ENCODE data around the gene MAT2A.
"Not testable (repeated sequence)": the region's sequence is repeated elsewhere in the genome, so short reads cannot be mapped to it uniquely, and the experiment has no call there.

Gene MAT2A

GRCh38 chr2:85578243-85579180 is 39.5 kb downstream of the MAT2A start:
- no peak for DNase-seq (ENCODE audit: low read depth in 4 of 4, low spot score in 1 of 4)

GRCh38 chr2:85579266-85579935 is 40.4 kb downstream of the MAT2A start:
- DNase-seq (ENCODE audit: low read depth in 4 of 4, low spot score in 1 of 4): no peak

- no peak for DNase-seq (ENCODE audit: low read depth in 4 of 4, low spot score in 1 of 4)
Observed at GRCh38 chr2:85580206-85580605, 41.2 kb downstream of the MAT2A start.

- DNase-seq (ENCODE audit: low read depth in 4 of 4, low spot score in 1 of 4): no peak
Observed at GRCh38 chr2:85582492-85582891, 43.5 kb downstream of the MAT2A start.

GRCh38 chr2:85583667-85584353 is 44.8 kb downstream of the MAT2A start:
- no peak for DNase-seq (ENCODE audit: low read depth in 4 of 4, low spot score in 1 of 4)

GRCh38 chr2:85584354-85584856 is 45.4 kb downstream of the MAT2A start, which contains the start of gene VAMP5:
TSS of gene VAMP5 (plus strand) at chr2:85584431. CDS start at chr2:85584491, 60 bp downstream.
- DNase-seq (ENCODE audit: low read depth in 4 of 4, low spot score in 1 of 4): no peak

GRCh38 chr2:85584857-85585780 is 46.2 kb downstream of the MAT2A start:
- no peak for DNase-seq (ENCODE audit: low read depth in 4 of 4, low spot score in 1 of 4)

GRCh38 chr2:85585781-85586105 is 46.8 kb downstream of the MAT2A start:
- DNase-seq (ENCODE audit: low read depth in 4 of 4, low spot score in 1 of 4): no peak

- no peak for DNase-seq (ENCODE audit: low read depth in 4 of 4, low spot score in 1 of 4)
Observed at GRCh38 chr2:85588236-85588635, 49.3 kb downstream of the MAT2A start.

- DNase-seq (ENCODE audit: low read depth in 4 of 4, low spot score in 1 of 4): no peak
Observed at GRCh38 chr2:85588645-85589044, 49.7 kb downstream of the MAT2A start.

GRCh38 chr2:85589181-85589580 is 50.2 kb downstream of the MAT2A start:
- DNase-seq (ENCODE audit: low read depth in 4 of 4, low spot score in 1 of 4): no peak

GRCh38 chr2:85589982-85590791 is 51.2 kb downstream of the MAT2A start:
- DNase-seq (ENCODE audit: low read depth in 4 of 4, low spot score in 1 of 4): no peak

- DNase-seq (ENCODE audit: low read depth in 4 of 4, low spot score in 1 of 4): no peak
Observed at GRCh38 chr2:85590950-85591349, 52.0 kb downstream of the MAT2A start.

GRCh38 chr2:85591563-85591962 is 52.6 kb downstream of the MAT2A start:
- DNase-seq (ENCODE audit: low read depth in 4 of 4, low spot score in 1 of 4): no peak

- DNase-seq (ENCODE audit: low read depth in 4 of 4, low spot score in 1 of 4): not testable (repeated sequence)
Observed at GRCh38 chr2:85592299-85592698, 53.3 kb downstream of the MAT2A start.

GRCh38 chr2:85593023-85593422 is 54.1 kb downstream of the MAT2A start:
- no peak for DNase-seq (ENCODE audit: low read depth in 4 of 4, low spot score in 1 of 4)

All from stimulated activated CD4-positive, alpha-beta T cell treated with anti-CD3 and anti-CD28 coated beads, Interleukin-1b, Interleukin-23, amount 100 ng/mL, for 24 hours (primary cell).